HEK293 (cell line): Measurements from ENCODE around the gene PDCL2.
A peak's percentile ranks its signal among the peaks of the same experiment; 100 is the strongest.

ENCODE experiments used
- CTCF ChIP-seq: fragments of 450-650 bp; formaldehyde crosslinking; IDR thresholded peaks from 2 replicates; pipeline ENCODE4 v1.5.1; 2016; ENCODE audit warnings: missing biosample characterization, missing genetic modification characterization
- GLIS1 ChIP-seq: fragments of 450-650 bp; formaldehyde crosslinking; IDR thresholded peaks from 2 replicates; pipeline ENCODE4 v1.5.1; 2016; ENCODE audit warnings: missing biosample characterization, missing genetic modification characterization
- KLF8 ChIP-seq: fragments of 450-650 bp; formaldehyde crosslinking; IDR thresholded peaks from 2 replicates; pipeline ENCODE4 v1.5.1; 2016; ENCODE audit warnings: missing biosample characterization, missing genetic modification characterization
- RBAK ChIP-seq: fragments of 450-650 bp; formaldehyde crosslinking; IDR thresholded peaks from 2 replicates; pipeline ENCODE4 v1.5.1; 2016; ENCODE audit warnings: missing biosample characterization, missing genetic modification characterization
- TCF7L2 ChIP-seq: IDR thresholded peaks from 2 replicates; pipeline ENCODE4 v1.6.1; 2011; ENCODE audit warnings: low read depth, mild to moderate bottlenecking, inconsistent platforms, low read length, moderate library complexity, borderline replicate concordance
- YY1 ChIP-seq: fragments of 450-650 bp; formaldehyde crosslinking; IDR thresholded peaks from 2 replicates; pipeline ENCODE4 v1.5.1; 2018; ENCODE audit warnings: missing biosample characterization, missing genetic modification characterization
- ZBTB44 ChIP-seq: fragments of 450-650 bp; IDR thresholded peaks from 2 replicates; pipeline ENCODE4 v1.5.1; 2018; ENCODE audit warnings: missing biosample characterization, mild to moderate bottlenecking, missing genetic modification characterization
- ZFP3 ChIP-seq: fragments of 450-650 bp; formaldehyde crosslinking; IDR thresholded peaks from 2 replicates; pipeline ENCODE4 v1.5.1; 2016; ENCODE audit warnings: low read depth, missing biosample characterization, missing genetic modification characterization
- ZNF10 ChIP-seq: fragments of 450-650 bp; formaldehyde crosslinking; IDR thresholded peaks from 2 replicates; pipeline ENCODE4 v1.5.1; 2017; ENCODE audit warnings: missing biosample characterization, missing genetic modification characterization
- ZNF133 ChIP-seq: fragments of 450-650 bp; formaldehyde crosslinking; IDR thresholded peaks from 2 replicates; pipeline ENCODE4 v1.5.1; 2016; ENCODE audit warnings: missing biosample characterization, missing genetic modification characterization
- ZNF169 ChIP-seq: fragments of 450-650 bp; formaldehyde crosslinking; IDR thresholded peaks from 2 replicates; pipeline ENCODE4 v1.5.1; 2016; ENCODE audit warnings: missing biosample characterization, missing genetic modification characterization
- ZNF2 ChIP-seq: fragments of 450-650 bp; formaldehyde crosslinking; IDR thresholded peaks from 2 replicates; pipeline ENCODE4 v1.5.1; 2016; ENCODE audit warnings: missing biosample characterization, missing genetic modification characterization
- ZNF335 ChIP-seq: fragments of 450-650 bp; formaldehyde crosslinking; conservative IDR thresholded peaks from 2 replicates; pipeline ENCODE4 v1.5.1; 2016; ENCODE audit warnings: missing biosample characterization, missing genetic modification characterization
- ZNF501 ChIP-seq: fragments of 450-650 bp; formaldehyde crosslinking; IDR thresholded peaks from 2 replicates; pipeline ENCODE4 v1.5.1; 2016; ENCODE audit warnings: missing biosample characterization, missing genetic modification characterization
- ZNF530 ChIP-seq: fragments of 450-650 bp; formaldehyde crosslinking; IDR thresholded peaks from 2 replicates; pipeline ENCODE4 v1.5.1; 2016; ENCODE audit warnings: low read depth, missing biosample characterization, missing genetic modification characterization
- ZNF558 ChIP-seq: fragments of 450-650 bp; formaldehyde crosslinking; IDR thresholded peaks from 2 replicates; pipeline ENCODE4 v1.5.1; 2016; ENCODE audit warnings: missing biosample characterization, missing genetic modification characterization
- ZNF585B ChIP-seq: fragments of 450-650 bp; formaldehyde crosslinking; IDR thresholded peaks from 2 replicates; pipeline ENCODE4 v1.5.1; 2016; ENCODE audit warnings: missing biosample characterization, missing genetic modification characterization
- ZNF610 ChIP-seq: fragments of 450-650 bp; formaldehyde crosslinking; IDR thresholded peaks from 2 replicates; pipeline ENCODE4 v1.5.1; 2016; ENCODE audit warnings: missing biosample characterization, missing genetic modification characterization, borderline replicate concordance
- ZNF660 ChIP-seq: fragments of 450-650 bp; IDR thresholded peaks from 2 replicates; pipeline ENCODE4 v1.5.1; 2018; ENCODE audit warnings: missing biosample characterization, mild to moderate bottlenecking, missing genetic modification characterization
- ZNF677 ChIP-seq: fragments of 450-650 bp; IDR thresholded peaks from 2 replicates; pipeline ENCODE4 v1.5.0; 2018; ENCODE audit warnings: missing biosample characterization, mild to moderate bottlenecking, missing genetic modification characterization, moderate library complexity
- ZSCAN30 ChIP-seq: fragments of 450-650 bp; IDR thresholded peaks from 2 replicates; pipeline ENCODE4 v1.5.1; 2018; ENCODE audit warnings: missing biosample characterization, mild to moderate bottlenecking, missing genetic modification characterization, moderate library complexity
- ZXDB ChIP-seq: fragments of 450-650 bp; formaldehyde crosslinking; IDR thresholded peaks from 2 replicates; pipeline ENCODE4 v1.5.1; 2016; ENCODE audit warnings: missing biosample characterization, missing genetic modification characterization
- TF ChIP-seq, protein P1 (sequence below): fragments of 450-650 bp; formaldehyde crosslinking; IDR thresholded peaks from 2 replicates; pipeline ENCODE4 v1.5.1; 2017; ENCODE audit warnings: missing biosample characterization, missing genetic modification characterization
- TF ChIP-seq, protein P2 (sequence below): fragments of 450-650 bp; formaldehyde crosslinking; IDR thresholded peaks from 2 replicates; pipeline ENCODE4 v1.5.1; 2016; ENCODE audit warnings: missing biosample characterization, missing genetic modification characterization
- TF ChIP-seq, protein P3 (sequence below): fragments of 450-650 bp; formaldehyde crosslinking; IDR thresholded peaks from 2 replicates; pipeline ENCODE4 v1.5.1; 2016; ENCODE audit warnings: missing biosample characterization, missing genetic modification characterization
- TF ChIP-seq, protein P4 (sequence below): fragments of 450-650 bp; formaldehyde crosslinking; IDR thresholded peaks from 2 replicates; pipeline ENCODE4 v1.5.1; 2017; ENCODE audit warnings: missing biosample characterization, mild to moderate bottlenecking, missing genetic modification characterization, moderate library complexity
- TF ChIP-seq, protein P5 (sequence below): fragments of 450-650 bp; formaldehyde crosslinking; IDR thresholded peaks from 2 replicates; pipeline ENCODE4 v1.5.1; 2016; ENCODE audit warnings: missing biosample characterization, missing genetic modification characterization

The PDCL2 gene

DNA sequence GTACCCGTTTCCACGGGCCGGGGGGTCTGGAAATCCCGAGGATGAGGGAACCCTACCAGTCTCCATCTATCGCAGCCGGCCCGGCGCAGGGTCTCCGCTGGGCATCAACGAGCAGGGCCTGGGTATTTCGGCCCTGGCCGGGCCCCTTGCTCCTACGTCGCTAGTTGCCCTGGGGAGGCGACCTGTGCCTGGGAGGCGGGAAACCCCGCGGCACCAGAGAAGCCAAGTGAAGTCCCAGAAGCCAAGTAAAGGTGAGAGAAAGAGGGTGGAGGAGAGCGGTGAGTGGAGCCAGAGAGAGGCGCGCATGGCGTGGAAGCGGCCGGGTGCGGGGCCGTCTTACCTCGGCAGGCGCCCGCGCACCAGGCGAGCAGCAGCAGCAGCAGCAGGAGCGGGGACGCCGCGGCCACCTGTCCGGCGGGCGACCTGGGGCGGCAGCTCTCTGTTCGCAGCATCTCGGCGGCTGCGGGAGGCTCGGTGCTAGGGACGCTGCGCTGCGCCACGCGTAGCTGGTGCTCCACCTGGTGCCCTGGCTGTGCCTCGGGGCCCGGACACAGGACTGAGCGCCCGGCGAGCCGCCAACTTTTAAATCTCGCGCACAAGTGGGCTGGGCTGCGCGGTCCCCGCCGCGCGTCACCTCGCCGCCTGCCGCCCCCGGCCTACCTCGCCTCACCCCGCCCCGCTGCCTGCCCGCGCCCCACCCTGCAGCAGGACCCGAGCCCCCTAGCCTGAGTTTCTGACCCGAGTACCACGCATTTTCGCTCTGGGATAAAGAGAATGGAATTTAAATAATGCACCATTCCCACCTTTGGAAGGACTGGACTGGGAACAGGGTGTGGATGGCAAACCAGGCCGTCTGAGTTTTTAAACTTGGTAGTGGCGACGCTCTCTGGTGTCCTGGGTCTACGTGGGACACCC, 44.0 kb upstream of the PDCL2 start, which contains the start of gene NMU (continued):
- TF ChIP-seq ZNF660 (tag by site-specific recombination) (no peak), GLIS1 (peak; percentile 11; the same call in 1 of the 2 replicates), ZNF558 (tag by site-specific recombination) (no peak), RBAK (tag by site-specific recombination) (no peak), YY1 (peak; percentile 24; the same call in 1 of the 2 replicates), ZNF10 (tag by site-specific recombination) (no peak), ZBTB44 (tag by site-specific recombination) (no peak), ZNF169 (tag by site-specific recombination) (no peak), ZNF530 (tag by site-specific recombination) (no peak), CTCF (tag by site-specific recombination) (peak; percentile 63; the same call in 1 of the 2 replicates), ZSCAN30 (tag by site-specific recombination) (peak; percentile 50; the same call in 1 of the 2 replicates), KLF8 (tag by site-specific recombination) (peak; percentile 40; the same call in 1 of the 2 replicates), ZNF677 (tag by site-specific recombination) (no peak), ZNF585B (no peak), ZNF610 (peak; percentile 47; the same call in 1 of the 2 replicates), ZNF133 (tag by site-specific recombination) (no peak), ZXDB (tag by site-specific recombination) (peak; percentile 97), TCF7L2 (no peak), ZFP3 (tag by site-specific recombination) (no peak), ZNF335 (tag by site-specific recombination) (peak; percentile 23), ZNF501 (tag by site-specific recombination) (no peak), ZNF2 (0 out of 2 replicates have a peak, but pooled peaks have one; percentile 28)
- TF ChIP-seq, protein P1, sequence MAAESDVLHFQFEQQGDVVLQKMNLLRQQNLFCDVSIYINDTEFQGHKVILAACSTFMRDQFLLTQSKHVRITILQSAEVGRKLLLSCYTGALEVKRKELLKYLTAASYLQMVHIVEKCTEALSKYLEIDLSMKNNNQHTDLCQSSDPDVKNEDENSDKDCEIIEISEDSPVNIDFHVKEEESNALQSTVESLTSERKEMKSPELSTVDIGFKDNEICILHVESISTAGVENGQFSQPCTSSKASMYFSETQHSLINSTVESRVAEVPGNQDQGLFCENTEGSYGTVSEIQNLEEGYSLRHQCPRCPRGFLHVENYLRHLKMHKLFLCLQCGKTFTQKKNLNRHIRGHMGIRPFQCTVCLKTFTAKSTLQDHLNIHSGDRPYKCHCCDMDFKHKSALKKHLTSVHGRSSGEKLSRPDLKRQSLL (tag by site-specific recombination): no peak
- TF ChIP-seq, protein P2, sequence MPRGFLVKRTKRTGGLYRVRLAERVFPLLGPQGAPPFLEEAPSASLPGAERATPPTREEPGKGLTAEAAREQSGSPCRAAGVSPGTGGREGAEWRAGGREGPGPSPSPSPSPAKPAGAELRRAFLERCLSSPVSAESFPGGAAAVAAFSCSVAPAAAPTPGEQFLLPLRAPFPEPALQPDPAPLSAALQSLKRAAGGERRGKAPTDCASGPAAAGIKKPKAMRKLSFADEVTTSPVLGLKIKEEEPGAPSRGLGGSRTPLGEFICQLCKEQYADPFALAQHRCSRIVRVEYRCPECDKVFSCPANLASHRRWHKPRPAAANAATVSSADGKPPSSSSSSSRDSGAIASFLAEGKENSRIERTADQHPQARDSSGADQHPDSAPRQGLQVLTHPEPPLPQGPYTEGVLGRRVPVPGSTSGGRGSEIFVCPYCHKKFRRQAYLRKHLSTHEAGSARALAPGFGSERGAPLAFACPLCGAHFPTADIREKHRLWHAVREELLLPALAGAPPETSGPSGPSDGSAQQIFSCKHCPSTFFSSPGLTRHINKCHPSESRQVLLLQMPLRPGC (tag by site-specific recombination): no peak
- TF ChIP-seq, protein P3, sequence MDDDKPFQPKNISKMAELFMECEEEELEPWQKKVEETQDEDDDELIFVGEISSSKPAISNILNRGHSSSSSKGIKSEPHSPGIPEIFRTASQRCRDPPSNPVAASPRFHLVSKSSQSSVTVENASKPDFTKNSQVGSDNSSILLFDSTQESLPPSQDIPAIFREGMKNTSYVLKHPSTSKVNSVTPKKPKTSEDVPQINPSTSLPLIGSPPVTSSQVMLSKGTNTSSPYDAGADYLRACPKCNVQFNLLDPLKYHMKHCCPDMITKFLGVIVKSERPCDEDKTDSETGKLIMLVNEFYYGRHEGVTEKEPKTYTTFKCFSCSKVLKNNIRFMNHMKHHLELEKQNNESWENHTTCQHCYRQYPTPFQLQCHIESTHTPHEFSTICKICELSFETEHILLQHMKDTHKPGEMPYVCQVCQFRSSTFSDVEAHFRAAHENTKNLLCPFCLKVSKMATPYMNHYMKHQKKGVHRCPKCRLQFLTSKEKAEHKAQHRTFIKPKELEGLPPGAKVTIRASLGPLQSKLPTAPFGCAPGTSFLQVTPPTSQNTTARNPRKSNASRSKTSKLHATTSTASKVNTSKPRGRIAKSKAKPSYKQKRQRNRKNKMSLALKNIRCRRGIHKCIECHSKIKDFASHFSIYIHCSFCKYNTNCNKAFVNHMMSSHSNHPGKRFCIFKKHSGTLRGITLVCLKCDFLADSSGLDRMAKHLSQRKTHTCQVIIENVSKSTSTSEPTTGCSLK (tag by site-specific recombination): no peak
- TF ChIP-seq, protein P4, sequence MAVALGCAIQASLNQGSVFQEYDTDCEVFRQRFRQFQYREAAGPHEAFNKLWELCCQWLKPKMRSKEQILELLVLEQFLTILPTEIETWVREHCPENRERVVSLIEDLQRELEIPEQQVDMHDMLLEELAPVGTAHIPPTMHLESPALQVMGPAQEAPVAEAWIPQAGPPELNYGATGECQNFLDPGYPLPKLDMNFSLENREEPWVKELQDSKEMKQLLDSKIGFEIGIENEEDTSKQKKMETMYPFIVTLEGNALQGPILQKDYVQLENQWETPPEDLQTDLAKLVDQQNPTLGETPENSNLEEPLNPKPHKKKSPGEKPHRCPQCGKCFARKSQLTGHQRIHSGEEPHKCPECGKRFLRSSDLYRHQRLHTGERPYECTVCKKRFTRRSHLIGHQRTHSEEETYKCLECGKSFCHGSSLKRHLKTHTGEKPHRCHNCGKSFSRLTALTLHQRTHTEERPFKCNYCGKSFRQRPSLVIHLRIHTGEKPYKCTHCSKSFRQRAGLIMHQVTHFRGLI (tag by site-specific recombination): no peak
- TF ChIP-seq, protein P5, sequence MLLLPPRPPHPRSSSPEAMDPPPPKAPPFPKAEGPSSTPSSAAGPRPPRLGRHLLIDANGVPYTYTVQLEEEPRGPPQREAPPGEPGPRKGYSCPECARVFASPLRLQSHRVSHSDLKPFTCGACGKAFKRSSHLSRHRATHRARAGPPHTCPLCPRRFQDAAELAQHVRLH (tag by site-specific recombination): no peak
